Mucosa of descending colon (tissue), 3 donors: Measurements from ENCODE around the gene RNF168. TPM values are rescaled to one million over a fixed set of nuclear protein-coding genes. Genes with fewer than 3 reads are reported as not detected.
A peak's percentile ranks its signal among the peaks of the same experiment; 100 is the strongest.
"Not testable (repeated sequence)": the region's sequence is repeated elsewhere in the genome, so short reads cannot be mapped to it uniquely, and the experiment has no call there.

Experiments
- ATAC-seq: fragments of 200-7000 bp; cut with Tn5 transposase; one replicate; pipeline ENCODE4 v1.9.1; 2020; ENCODE audit warnings: mild to moderate bottlenecking, moderate library complexity
- DNase-seq, 3 donors: peaks; one replicate each; pipeline ENCODE4 v3.0.0-alpha.2; 2020
- H3K36me3 ChIP-seq: fragments of 200-600 bp; one replicate; pipeline ENCODE4 v1.8.0; 2021; ENCODE audit warnings: low read depth, mild to moderate bottlenecking
- H3K4me1 ChIP-seq: fragments of 200-600 bp; one replicate; pipeline ENCODE4 v1.8.0; 2021; ENCODE audit warnings: low read depth, mild to moderate bottlenecking
- H3K4me3 ChIP-seq: fragments of 200-600 bp; one replicate; pipeline ENCODE4 v1.8.0; 2021; ENCODE audit warnings: mild to moderate bottlenecking
- H3K9me3 ChIP-seq: fragments of 200-600 bp; one replicate; pipeline ENCODE4 v1.8.0; 2021; ENCODE audit warnings: mild to moderate bottlenecking
- CTCF ChIP-seq: fragments of 200-600 bp; IDR thresholded peaks from one replicate; pipeline ENCODE4 v1.8.0; 2022; ENCODE audit warnings: antibody characterized with exemption, mild to moderate bottlenecking
- intact Hi-C, 2 donors: fragments of 100-400 bp; cut with DNase I in 1 of 2; cut with micrococcal nuclease in 1 of 2; formaldehyde crosslinking; loops; one replicate each; pipeline versions ENCODE4 v1.11.0 to v1.11.1; 2022; cut with DNase I, micrococcal nuclease
- total RNA-seq, 3 donors: library from RNA; stranded (reverse); fragmentation: NEBNext Ultra II Directional in 2 of 3; extraction: Animal tissue kit (Norgen Biotek cat#: 25700) in 2 of 3; gene quantifications; one replicate each; pipeline versions ENCODE4 v1.2.1 to v1.2.4, GENCODE V29; 2021 to 2023
- donor health status: DM: no; HTN: no; CAD: no; lungs with moderate emphysema.
- donor health status: DM: no; HTN: no; CAD: no.
- donor health status: DM: no; HTN: yes; CAD: no.

RNF168 gene
- total RNA-seq, 3 donors from 2014 or later, result 23.7 to 29.2 (median 24.9) TPM

DNA sequence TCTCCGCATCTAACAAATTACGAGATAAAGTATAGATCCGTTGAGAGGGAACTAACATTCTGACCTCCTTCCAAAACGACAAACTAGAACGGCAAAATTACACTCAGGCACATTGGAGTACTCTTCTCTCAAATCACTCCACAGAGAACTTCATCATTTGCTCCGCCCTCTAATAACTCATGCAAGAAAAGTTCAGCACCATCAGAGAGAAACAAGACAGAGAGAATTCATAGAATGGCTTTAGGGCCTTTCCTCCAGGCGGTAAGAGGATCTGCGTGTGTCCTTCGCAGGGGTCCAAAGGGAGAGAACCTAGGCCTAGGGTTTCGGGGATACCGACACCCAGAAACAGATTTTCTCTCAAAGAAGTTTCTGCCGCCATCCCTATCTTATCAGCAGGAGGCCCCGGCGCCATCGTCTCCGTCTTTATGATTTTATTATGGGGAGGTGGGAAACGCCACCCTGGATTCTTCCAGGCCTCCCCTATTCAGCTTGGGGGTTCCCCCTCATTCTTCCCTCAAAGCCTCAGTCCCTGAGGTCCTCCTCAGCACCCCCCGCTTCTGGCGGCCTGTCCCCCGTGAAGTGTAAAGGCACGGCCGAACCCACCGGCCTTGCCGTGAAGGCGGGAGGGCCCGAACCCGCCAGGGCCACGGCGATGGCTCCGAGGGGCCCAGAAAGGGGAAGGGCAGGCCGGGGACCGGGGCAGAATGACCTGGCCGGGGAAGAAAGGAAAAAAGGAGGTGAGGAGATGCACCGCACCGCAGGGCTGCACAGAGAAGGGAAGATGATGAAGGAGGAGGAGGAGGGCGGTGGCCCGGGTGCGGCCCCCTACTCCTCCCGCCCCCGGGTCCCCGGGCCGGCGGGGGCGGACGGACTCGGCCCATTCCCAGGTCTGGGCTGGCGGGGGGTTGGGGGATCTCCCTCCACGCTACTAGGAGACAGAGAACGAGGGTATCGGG is 72.1 kb downstream of the RNF168 start:
- no peaks in the 10 kb centered on the region for H3K9me3 ChIP-seq
- no peak for TF ChIP-seq CTCF
- peak; percentile 43 for ATAC-seq
- peak; percentile 27 to 63 (median 60) for DNase-seq
- intact Hi-C loops, result no loop called here
- no peaks in the 10 kb centered on the region for H3K36me3 ChIP-seq
- peak overlapping the region; percentile 90 for H3K4me3 ChIP-seq
- H3K4me1 ChIP-seq, result peaks cover 13% of the 10 kb centered on the region

DNA sequence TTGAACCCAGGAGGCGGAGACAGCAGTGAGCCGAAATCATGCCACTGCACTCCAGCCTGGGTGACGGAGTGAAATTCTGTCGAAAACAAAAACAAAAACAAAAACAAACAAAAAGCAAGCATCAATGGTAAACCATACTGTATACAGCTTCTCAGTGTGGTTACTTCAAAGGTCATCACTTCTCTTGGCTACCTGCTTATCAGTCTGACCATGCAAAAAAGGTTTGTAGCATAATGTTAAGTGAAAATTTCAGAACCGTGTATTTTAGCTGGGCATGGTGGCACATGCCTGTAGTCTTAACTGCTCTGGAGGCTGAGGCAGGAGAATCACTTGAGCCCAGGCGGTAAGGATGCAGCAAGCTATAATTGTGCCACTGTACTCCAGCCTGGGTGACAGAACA is 75.5 kb downstream of the RNF168 start:
- no peak for TF ChIP-seq CTCF
- no peaks in the 10 kb centered on the region for H3K9me3 ChIP-seq

GRCh38 chr3:196424421-196424820 is 79.1 kb downstream of the RNF168 start:
- H3K4me3 ChIP-seq, DNase-seq, H3K36me3 ChIP-seq, H3K9me3 ChIP-seq, intact Hi-C loops, H3K4me1 ChIP-seq, ATAC-seq: not testable (repeated sequence)

More for the DNA sequence above, 75.5 kb downstream of the RNF168 start:
- H3K4me3 ChIP-seq, result no peak overlapping the region
- peaks cover 13% of the 10 kb centered on the region for H3K4me1 ChIP-seq
- no peak for ATAC-seq
- DNase-seq, result no peak
- H3K36me3 ChIP-seq, result no peaks in the 10 kb centered on the region
- intact Hi-C loops, result no loop called here

- intact Hi-C loops, result no loop called here
Observed at GRCh38 chr3:196423044-196423781, 80.4 kb downstream of the RNF168 start.

DNA sequence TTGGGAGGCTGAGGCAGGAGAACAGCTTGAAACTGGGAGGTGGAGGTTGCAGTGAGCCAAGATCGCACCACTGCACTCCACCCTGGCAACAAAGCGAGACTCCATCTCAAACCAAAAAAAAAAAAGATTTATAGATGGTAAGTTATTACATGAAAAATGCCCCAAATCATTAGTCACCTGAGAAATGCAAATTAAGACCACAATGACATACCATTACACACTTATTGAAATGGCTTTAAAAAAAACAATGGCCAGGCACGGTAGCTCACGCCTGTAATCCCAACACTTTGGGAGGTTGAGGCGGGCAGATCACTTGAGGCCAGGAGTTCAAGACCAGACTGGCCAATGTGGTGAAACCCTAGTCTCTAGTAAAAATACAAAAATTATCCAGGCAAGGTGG is 81.9 kb downstream of the RNF168 start:
- H3K36me3 ChIP-seq, H3K4me3 ChIP-seq, H3K4me1 ChIP-seq, H3K9me3 ChIP-seq, DNase-seq, intact Hi-C loops, ATAC-seq: not testable (repeated sequence)

More at GRCh38 chr3:196423044-196423781, 80.4 kb downstream of the RNF168 start:
- H3K9me3 ChIP-seq, result no peaks in the 10 kb centered on the region
- no peak overlapping the region for H3K4me3 ChIP-seq
- no peak for TF ChIP-seq CTCF
- no peaks in the 10 kb centered on the region for H3K4me1 ChIP-seq
- no peaks in the 10 kb centered on the region for H3K36me3 ChIP-seq
- peak; percentile 61 for ATAC-seq
- DNase-seq, result peak; percentile 29 to 58 (median 53)

GRCh38 chr3:196419386-196419785 is 84.2 kb downstream of the RNF168 start:
- intact Hi-C loops, result no loop called here
- no peak for TF ChIP-seq CTCF
- Histone ChIP-seq H3K9me3 (no peaks in the 10 kb centered on the region), H3K36me3 (no peaks in the 10 kb centered on the region), H3K4me1 (no peaks in the 10 kb centered on the region), H3K4me3 (no peak overlapping the region)
- ATAC-seq (no peak), DNase-seq (no peak)

Other genes with a start within 250 kb of the RNF168 start
- 10 to 100 TPM; 60.2 to 65.2 (median 60.4) TPM for gene PCYT1A, start 216.0 kb downstream of the RNF168 start, total RNA-seq
- gene DYNLT2B, start 185.5 kb downstream of the RNF168 start, total RNA-seq, result 1 to 10 TPM in 2 of 3 donors, under 1 TPM in 1; 0.64 to 5.2 (median 2.3) TPM
- gene TM4SF19, start 165.4 kb downstream of the RNF168 start, total RNA-seq, result not detected
- gene UBXN7, start 71.3 kb downstream of the RNF168 start, total RNA-seq, result 10 to 100 TPM; 23.1 to 74.8 (median 43.9) TPM
- not detected for gene SMCO1, start 11.6 kb upstream of the RNF168 start, total RNA-seq
- 10 to 100 TPM in 1 of 3 donors, 1 to 10 TPM in 2; 5.8 to 13.7 (median 7.5) TPM for gene WDR53, start 64.8 kb upstream of the RNF168 start, total RNA-seq
- 10 to 100 TPM in 1 of 3 donors, 1 to 10 TPM in 2; 7.5 to 12.7 (median 9.9) TPM for gene FBXO45, start 64.9 kb upstream of the RNF168 start, total RNA-seq
- 1 to 10 TPM; 1.1 to 6.0 (median 5.4) TPM for gene NRROS, start 135.9 kb upstream of the RNF168 start, total RNA-seq
- 1 to 10 TPM in 1 of 3 donors, under 1 TPM in 2; 0.23 to 3.8 (median 0.70) TPM for gene CEP19, start 208.5 kb upstream of the RNF168 start, total RNA-seq
- 10 to 100 TPM; 22.5 to 30.5 (median 29.0) TPM for gene PIGX, start 208.6 kb upstream of the RNF168 start, total RNA-seq
- 10 to 100 TPM; 50.6 to 74.7 (median 69.6) TPM for gene PAK2, start 236.1 kb upstream of the RNF168 start, total RNA-seq